ENCODE measurements around the gene STX18. TPM values are rescaled to one million over a fixed set of nuclear protein-coding genes. Genes with fewer than 3 reads are reported as not detected.

The STX18 gene
- total RNA-seq, 6 experiments from 2014 or later, result 11.7 to 18.4 (median 15.8) TPM

GRCh38 chr4:4479366-4479765, 62.5 kb downstream of the STX18 start:
- no peak for TF ChIP-seq POLR2A (IDR thresholded peaks at IDR 0.05)
- TF ChIP-seq, protein P1, sequence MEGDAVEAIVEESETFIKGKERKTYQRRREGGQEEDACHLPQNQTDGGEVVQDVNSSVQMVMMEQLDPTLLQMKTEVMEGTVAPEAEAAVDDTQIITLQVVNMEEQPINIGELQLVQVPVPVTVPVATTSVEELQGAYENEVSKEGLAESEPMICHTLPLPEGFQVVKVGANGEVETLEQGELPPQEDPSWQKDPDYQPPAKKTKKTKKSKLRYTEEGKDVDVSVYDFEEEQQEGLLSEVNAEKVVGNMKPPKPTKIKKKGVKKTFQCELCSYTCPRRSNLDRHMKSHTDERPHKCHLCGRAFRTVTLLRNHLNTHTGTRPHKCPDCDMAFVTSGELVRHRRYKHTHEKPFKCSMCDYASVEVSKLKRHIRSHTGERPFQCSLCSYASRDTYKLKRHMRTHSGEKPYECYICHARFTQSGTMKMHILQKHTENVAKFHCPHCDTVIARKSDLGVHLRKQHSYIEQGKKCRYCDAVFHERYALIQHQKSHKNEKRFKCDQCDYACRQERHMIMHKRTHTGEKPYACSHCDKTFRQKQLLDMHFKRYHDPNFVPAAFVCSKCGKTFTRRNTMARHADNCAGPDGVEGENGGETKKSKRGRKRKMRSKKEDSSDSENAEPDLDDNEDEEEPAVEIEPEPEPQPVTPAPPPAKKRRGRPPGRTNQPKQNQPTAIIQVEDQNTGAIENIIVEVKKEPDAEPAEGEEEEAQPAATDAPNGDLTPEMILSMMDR (IDR thresholded peaks at IDR 0.05), result no peak
- WGBS (ENCODE audit: insufficient coverage, low coverage, low lambda C conversion rate, missing lambda C conversion rate), result 92% methylated on average over 2 of the region's 2 CpGs
- DNase-seq (no peak), ATAC-seq (no peak)
- intact Hi-C loops (cut with DNase I), result no loop called here
- H3K27ac ChIP-seq, result no peak overlapping the region
- no peak overlapping the region for H3K4me3 ChIP-seq
- no peaks in the 10 kb centered on the region for H3K36me3 ChIP-seq
- no peaks in the 10 kb centered on the region for H3K4me1 ChIP-seq
- no peaks in the 10 kb centered on the region for H3K27me3 ChIP-seq
- no peaks in the 10 kb centered on the region for H3K9me3 ChIP-seq

DNA sequence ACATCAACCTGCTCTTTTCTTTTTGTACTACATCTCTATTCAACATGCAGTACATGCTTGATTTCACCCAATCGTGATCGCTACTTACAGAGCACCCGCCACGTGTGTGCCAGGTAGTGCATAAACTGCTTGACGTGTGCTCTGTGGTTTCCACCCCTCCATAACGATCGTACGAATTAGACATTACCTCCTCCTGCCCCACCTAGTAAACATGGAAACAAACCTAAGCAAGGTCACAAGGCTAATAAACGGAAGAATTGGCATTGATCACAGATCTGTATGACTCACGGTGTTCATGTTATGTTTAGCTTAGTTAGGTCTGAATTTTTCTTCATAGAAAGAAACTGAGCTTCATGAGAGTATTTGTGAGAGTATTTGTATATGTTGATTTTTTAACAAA, 64.1 kb downstream of the STX18 start:
- Histone ChIP-seq H3K36me3 (no peaks in the 10 kb centered on the region), H3K4me1 (no peaks in the 10 kb centered on the region), H3K27me3 (no peaks in the 10 kb centered on the region), H3K9me3 (no peaks in the 10 kb centered on the region), H3K4me3 (no peak overlapping the region), H3K27ac (no peak overlapping the region)
- WGBS (ENCODE audit: insufficient coverage, low coverage, low lambda C conversion rate, missing lambda C conversion rate), result 69% methylated on average over 10 of the region's 10 CpGs
- DNase-seq (no peak), ATAC-seq (peak in 1 of 4 donors; percentile 54)
- TF ChIP-seq, protein P1 (IDR thresholded peaks at IDR 0.05), result no peak
- TF ChIP-seq POLR2A (IDR thresholded peaks at IDR 0.05), result no peak
- intact Hi-C loops (cut with DNase I), result no loop called here

DNA sequence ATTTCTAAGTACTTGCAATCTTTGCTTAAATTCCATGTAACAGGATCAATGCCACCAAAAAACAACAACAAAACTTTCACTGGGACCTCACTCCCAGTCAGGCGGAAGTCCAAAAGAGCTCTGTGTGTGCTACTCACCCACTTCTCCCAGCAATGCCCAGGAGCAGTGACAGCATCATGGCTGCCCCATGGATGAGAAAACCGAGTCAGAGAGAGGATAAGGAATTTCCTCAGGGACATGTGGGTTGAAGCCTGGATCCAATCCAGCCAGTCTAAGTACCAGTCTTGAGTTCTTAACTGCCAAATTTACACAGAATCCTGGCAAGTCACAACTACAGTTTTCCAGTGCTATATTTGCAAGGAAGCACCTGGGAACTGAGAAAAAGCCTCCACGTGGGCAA, 64.5 kb downstream of the STX18 start:
- H3K36me3 ChIP-seq, result no peaks in the 10 kb centered on the region
- ATAC-seq, result no peak
- H3K27ac ChIP-seq, result no peak overlapping the region
- no peaks in the 10 kb centered on the region for H3K4me1 ChIP-seq
- TF ChIP-seq, protein P1 (IDR thresholded peaks at IDR 0.05), result no peak
- intact Hi-C loops (cut with DNase I), result no loop called here
- no peaks in the 10 kb centered on the region for H3K27me3 ChIP-seq
- 78% methylated on average over 3 of the region's 3 CpGs for WGBS (ENCODE audit: insufficient coverage, low coverage, low lambda C conversion rate, missing lambda C conversion rate)
- no peak overlapping the region for H3K4me3 ChIP-seq
- no peaks in the 10 kb centered on the region for H3K9me3 ChIP-seq
- no peak for DNase-seq

- TF ChIP-seq POLR2A (IDR thresholded peaks at IDR 0.05), result no peak
- TF ChIP-seq, protein P1 (IDR thresholded peaks at IDR 0.05), result no peak
- intact Hi-C loops (cut with DNase I), result no loop called here
- no peak for DNase-seq
Measured at GRCh38 chr4:4474476-4474875, 67.4 kb downstream of the STX18 start.

More at GRCh38 chr4:4474476-4474875, 67.4 kb downstream of the STX18 start:
- WGBS (ENCODE audit: insufficient coverage, low coverage, low lambda C conversion rate, missing lambda C conversion rate), result 88% methylated on average over 2 of the region's 3 CpGs
- no peak for ATAC-seq
- Histone ChIP-seq H3K9me3 (no peaks in the 10 kb centered on the region), H3K36me3 (peaks cover 0 to 4% (median 0%) of the 10 kb centered on the region in 4 donors), H3K27me3 (no peaks in the 10 kb centered on the region), H3K27ac (no peak overlapping the region), H3K4me3 (no peak overlapping the region), H3K4me1 (no peaks in the 10 kb centered on the region)

Measured in right lobe of liver (tissue), 6 donors.